ENCODE measurements around the gene FEZ2.

Gene FEZ2

GRCh38 chr2:36530178-36530982 lies 67.6 kb downstream of the FEZ2 start:
- DNase-seq (ENCODE audit: low read depth in 2 of 2) = no peak

DNA sequence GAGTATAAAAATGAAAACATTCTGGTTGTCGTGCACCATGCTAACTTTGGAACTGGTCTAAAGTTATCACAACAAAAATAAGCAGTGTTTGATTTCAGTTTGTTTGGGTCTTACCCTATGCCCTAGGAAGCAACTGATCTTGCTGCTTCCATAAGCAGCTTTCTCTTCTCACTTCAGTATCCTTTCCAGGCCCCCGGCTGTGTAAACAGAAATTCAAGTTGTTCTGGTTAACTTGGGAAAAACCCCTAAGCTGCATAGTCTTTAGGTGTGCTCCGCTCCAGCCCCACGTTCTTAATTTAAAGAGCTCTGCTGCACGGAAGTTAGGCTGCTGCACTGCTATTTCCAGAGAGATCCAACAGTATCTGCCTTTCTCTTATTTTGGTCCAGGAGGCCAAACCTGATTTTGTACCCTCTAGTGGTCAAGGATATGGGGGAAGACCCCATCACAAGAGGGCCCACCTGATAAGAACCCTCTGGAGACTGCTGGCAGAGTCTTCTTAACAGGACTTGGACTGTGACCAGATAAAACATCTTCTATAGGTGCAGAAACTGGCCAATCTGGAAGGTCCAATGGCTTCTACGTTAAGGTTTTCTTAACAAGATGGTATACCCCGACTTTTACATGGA lies 69.1 kb downstream of the FEZ2 start:
- DNase-seq (ENCODE audit: low read depth in 2 of 2) = no peak

DNA sequence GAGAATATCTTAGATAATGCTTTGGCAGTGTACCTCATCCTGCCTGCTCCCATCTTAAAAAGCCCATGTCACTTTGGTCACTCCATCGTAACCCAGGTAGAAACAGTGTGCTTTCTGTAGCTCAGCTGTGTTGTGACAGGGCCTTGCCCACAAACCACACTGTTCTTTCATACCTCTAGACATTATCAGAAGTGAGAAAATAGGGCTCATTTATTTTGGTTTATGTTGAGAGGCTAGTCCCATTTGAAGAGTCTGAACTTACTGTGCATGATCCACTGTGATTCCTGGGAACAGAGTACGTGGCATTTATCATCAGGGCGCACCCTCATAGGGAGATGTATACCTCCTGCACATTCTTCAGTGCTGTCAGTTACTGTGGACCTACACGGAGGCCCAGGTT lies 69.7 kb downstream of the FEZ2 start:
- DNase-seq (ENCODE audit: low read depth in 2 of 2) = no peak

GRCh38 chr2:36526226-36526625 lies 71.7 kb downstream of the FEZ2 start:
- DNase-seq (ENCODE audit: low read depth in 2 of 2) = no peak

GRCh38 chr2:36525245-36525644 lies 72.7 kb downstream of the FEZ2 start:
- DNase-seq (ENCODE audit: low read depth in 2 of 2) = no peak

DNA sequence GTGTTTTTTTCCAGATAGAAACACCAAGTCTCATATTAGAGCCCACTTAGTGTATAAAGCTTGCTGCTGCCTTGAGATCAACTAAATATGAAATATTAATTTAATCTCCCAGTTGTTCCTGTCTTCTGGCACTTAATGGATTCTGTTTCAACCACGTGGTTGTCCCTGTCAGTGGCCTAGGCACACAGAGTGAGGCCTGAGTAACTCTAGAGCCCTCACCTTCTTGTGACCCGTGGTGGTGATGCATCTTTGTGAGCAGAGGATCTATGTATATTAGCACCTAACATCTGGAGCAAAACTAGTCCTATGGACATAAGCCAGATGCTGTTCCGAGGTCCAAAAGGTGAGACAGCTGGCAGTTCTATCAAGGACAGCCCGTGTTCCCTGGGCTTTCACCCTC lies 74.8 kb downstream of the FEZ2 start:
- DNase-seq (ENCODE audit: low read depth in 2 of 2) = no peak

- DNase-seq (ENCODE audit: low read depth in 2 of 2) = no peak
Measured at GRCh38 chr2:36520431-36520830, 77.5 kb downstream of the FEZ2 start.

DNA sequence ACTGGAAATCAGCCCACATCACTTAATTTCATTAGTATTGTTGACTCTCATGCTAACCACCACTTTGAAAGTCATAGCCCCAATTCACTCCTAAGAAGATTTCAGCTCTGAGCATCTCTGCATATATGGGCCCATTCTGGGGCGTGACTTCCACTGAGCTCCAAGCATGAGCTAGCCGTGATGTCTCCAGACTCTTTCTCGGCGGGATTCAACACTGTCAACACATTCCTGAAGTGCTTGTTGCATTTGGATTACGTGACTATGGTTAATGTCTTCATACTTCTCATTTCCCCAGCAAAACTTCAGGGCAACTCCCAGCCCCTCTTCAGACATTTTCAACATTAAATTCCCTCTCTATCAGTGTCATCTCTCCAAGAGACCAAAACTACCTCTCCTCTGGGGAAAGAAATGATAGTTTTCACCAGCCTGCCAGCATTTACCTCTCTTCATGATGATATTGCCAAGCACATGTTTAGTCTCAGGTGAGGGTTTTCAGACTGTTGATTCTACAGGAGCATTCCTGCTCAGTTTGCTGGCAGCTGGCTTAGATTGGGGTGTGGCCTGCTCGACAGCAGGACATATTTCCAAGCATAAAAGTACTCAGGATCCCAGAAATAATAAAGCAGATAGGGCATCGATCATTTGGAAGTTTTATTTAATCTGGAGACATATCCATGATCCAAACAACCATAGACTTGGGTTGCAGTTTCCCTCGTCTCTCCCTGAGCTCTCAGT lies 81.7 kb downstream of the FEZ2 start:
- no peak for DNase-seq (ENCODE audit: low read depth in 2 of 2)

GRCh38 chr2:36515538-36515937 lies 82.4 kb downstream of the FEZ2 start:
- no peak for DNase-seq (ENCODE audit: low read depth in 2 of 2)

DNA sequence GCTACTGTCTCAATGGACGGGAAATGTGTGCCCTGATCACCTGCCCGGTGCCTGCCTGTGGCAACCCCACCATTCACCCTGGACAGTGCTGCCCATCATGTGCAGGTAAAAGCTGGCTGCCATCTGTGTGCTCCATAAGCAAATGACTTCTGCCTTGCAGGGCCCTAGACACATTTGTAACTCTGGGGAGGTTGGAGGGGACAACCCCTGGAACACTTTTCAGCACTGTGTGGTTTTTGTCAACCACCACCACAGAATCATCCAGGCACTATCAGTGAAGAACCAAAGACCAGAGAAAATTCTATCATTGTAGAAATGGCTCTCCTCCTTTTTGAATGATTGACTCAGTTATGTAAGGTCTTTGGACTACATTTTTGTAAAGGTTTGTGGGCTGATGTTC lies 84.3 kb downstream of the FEZ2 start:
- no peak for DNase-seq (ENCODE audit: low read depth in 2 of 2)

GRCh38 chr2:36512705-36513104 lies 85.3 kb downstream of the FEZ2 start:
- DNase-seq (ENCODE audit: low read depth in 2 of 2) = no peak

DNA sequence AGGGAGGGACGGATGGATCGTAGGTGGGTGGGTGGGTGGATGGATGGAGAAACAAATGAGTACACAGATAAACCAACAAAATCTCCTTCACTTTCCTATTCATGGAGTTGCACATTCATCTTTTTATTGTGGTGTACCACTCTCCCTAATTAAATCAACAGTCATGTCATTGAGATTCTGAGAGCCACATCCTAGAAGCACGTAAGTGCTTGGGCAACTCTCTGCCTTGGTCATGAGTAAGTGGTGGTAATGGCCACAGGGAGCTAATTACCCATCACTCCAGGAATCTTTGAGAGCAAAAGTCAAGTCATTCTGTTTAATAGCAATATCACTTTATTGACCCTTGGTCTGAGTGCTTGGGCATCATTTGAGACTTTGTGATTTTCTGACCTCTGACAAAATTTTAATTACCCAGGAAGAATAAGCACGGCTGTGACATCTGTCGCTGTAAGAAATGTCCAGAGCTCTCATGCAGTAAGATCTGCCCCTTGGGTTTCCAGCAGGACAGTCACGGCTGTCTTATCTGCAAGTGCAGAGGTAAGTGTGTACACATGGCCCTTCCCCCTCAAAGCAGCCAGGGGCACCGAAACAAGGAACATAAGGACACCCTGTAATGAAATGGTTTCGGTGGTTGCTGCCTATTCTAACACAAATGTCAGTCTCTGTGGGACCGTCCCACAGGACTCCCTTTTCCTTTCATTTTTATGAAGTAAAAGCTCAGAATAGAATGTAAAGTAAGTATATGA lies 85.9 kb downstream of the FEZ2 start:
- no peak for DNase-seq (ENCODE audit: low read depth in 2 of 2)

GRCh38 chr2:36509075-36509474 lies 88.9 kb downstream of the FEZ2 start:
- DNase-seq (ENCODE audit: low read depth in 2 of 2) = no peak

DNA sequence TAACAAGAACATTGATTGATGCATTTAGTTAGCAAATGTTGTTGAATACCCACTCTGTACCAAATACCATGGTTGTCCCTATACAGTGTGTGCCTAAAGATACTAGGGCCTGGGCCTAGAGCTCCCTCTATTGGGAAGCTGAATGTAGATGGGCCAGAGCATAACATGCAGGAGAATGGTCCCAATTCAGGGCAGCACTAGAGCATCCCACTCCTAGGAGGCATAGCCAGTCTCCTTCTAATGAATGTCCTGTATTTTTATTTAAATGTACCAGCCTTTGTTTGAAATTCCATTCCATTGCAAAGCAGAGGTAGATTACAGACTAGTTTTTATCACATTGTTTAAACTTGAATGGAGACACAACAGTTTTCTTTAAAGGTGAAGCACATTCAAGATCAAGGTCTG lies 90.6 kb downstream of the FEZ2 start:
- peak in 1 of 2 donors; percentile 15 for DNase-seq (ENCODE audit: low read depth in 2 of 2)

All from activated CD4-positive, alpha-beta T cell treated with anti-CD3 and anti-CD28 coated beads for 24 hours (primary cell).